Spinal cord (tissue), 10 donors: Measurements from ENCODE around the gene CHST9. TPM values are rescaled to one million over a fixed set of nuclear protein-coding genes. Genes with fewer than 3 reads are reported as not detected.
"Not testable (repeated sequence)": the region's sequence is repeated elsewhere in the genome, so short reads cannot be mapped to it uniquely, and the experiment has no call there.

Experiments used
- DNase-seq, 6 donors: peaks; one replicate each; pipeline versions ENCODE4 v3.0.0 to v3.0.0-alpha.2; 2013 to 2015; ENCODE audit warnings: low spot score in 6 of 6, low read depth in 4 of 6
- H3K27ac ChIP-seq: one replicate; pipeline ENCODE4 v1.5.1; 2013; ENCODE audit warnings: low read depth, low read length, control low read depth
- H3K27me3 ChIP-seq: one replicate; pipeline ENCODE4 v1.6.1; 2013; ENCODE audit warnings: low read length; ENCODE audit not compliant: control insufficient read depth, insufficient read depth
- H3K36me3 ChIP-seq: one replicate; pipeline ENCODE4 v1.6.1; 2013; ENCODE audit warnings: low read length; ENCODE audit not compliant: control insufficient read depth, insufficient read depth
- H3K4me1 ChIP-seq: one replicate; pipeline ENCODE4 v1.6.1; 2013; ENCODE audit warnings: low read length; ENCODE audit not compliant: control insufficient read depth, insufficient read depth
- H3K4me3 ChIP-seq: one replicate; pipeline ENCODE4 v1.5.1; 2013; ENCODE audit warnings: low read depth, low read length, control low read depth
- H3K9me3 ChIP-seq: one replicate; pipeline ENCODE4 v1.6.1; 2013; ENCODE audit warnings: low read length; ENCODE audit not compliant: control insufficient read depth, insufficient read depth
- WGBS: methylation state at CpG from one replicate; pipeline ENCODE4 v1.1.5; 2013; ENCODE audit warnings: missing lambda C conversion rate; ENCODE audit not compliant: insufficient coverage; 5-methylcytosine and 5-hydroxymethylcytosine counted together
- polyA plus RNA-seq, 2 donors: library from polyadenylated mRNA; unstranded; fragments of 120-200 nt; gene quantifications; one replicate each; pipeline ENCODE4 v1.2.1, GENCODE V29; 2013; ENCODE audit not compliant: insufficient read length in 2 of 2
- total RNA-seq, 2 donors: library from RNA; depleted of rRNA in 1 of 2; stranded (reverse); fragments of 120-200 nt in 1 of 2; fragments of >200 nt in 1 of 2; gene quantifications; one replicate each; pipeline versions ENCODE4 v1.2.3 to v1.2.4, GENCODE V29; 2013 to 2014
- donor health status: healthy.

CHST9 gene
- total and polyA plus RNA-seq, 4 donors, result 5.4 to 10.8 (median 7.2) TPM

- Histone ChIP-seq H3K4me1 (no peaks in the 10 kb centered on the region), H3K36me3 (no peaks in the 10 kb centered on the region), H3K9me3 (no peaks in the 10 kb centered on the region), H3K27ac (no peak overlapping the region), H3K27me3 (no peaks in the 10 kb centered on the region), H3K4me3 (no peak overlapping the region)
- no peak for DNase-seq
- 80% methylated on average over 1 of the region's 3 CpGs for WGBS
Observed at GRCh38 chr18:27114842-27115241, 70.3 kb downstream of the CHST9 start.

- H3K4me1 ChIP-seq, result no peaks in the 10 kb centered on the region
- no peak for DNase-seq
- H3K27me3 ChIP-seq, result no peaks in the 10 kb centered on the region
- H3K9me3 ChIP-seq, result no peaks in the 10 kb centered on the region
- no peak overlapping the region for H3K4me3 ChIP-seq
- H3K27ac ChIP-seq, result no peak overlapping the region
- no peaks in the 10 kb centered on the region for H3K36me3 ChIP-seq
Observed at GRCh38 chr18:27113358-27113757, 71.8 kb downstream of the CHST9 start.

GRCh38 chr18:27110319-27110718 lies 74.8 kb downstream of the CHST9 start:
- no CpG with 5 or more reads among the region's 1 CpG for WGBS
- no peaks in the 10 kb centered on the region for H3K27me3 ChIP-seq
- H3K9me3 ChIP-seq, result no peaks in the 10 kb centered on the region
- H3K4me1 ChIP-seq, result no peaks in the 10 kb centered on the region
- H3K4me3 ChIP-seq, result no peak overlapping the region
- H3K27ac ChIP-seq, result no peak overlapping the region
- H3K36me3 ChIP-seq, result no peaks in the 10 kb centered on the region
- peak in 1 of 6 donors; percentile 11 for DNase-seq

GRCh38 chr18:27109451-27109850 lies 75.7 kb downstream of the CHST9 start:
- H3K36me3 ChIP-seq, result no peaks in the 10 kb centered on the region
- no peak overlapping the region for H3K4me3 ChIP-seq
- DNase-seq, result peak in 2 of 6 donors; percentile 77 to 80
- 62% methylated on average over 8 of the region's 10 CpGs for WGBS
- H3K9me3 ChIP-seq, result no peaks in the 10 kb centered on the region
- H3K27ac ChIP-seq, result no peak overlapping the region
- no peaks in the 10 kb centered on the region for H3K4me1 ChIP-seq
- no peaks in the 10 kb centered on the region for H3K27me3 ChIP-seq

GRCh38 chr18:27108842-27109241 lies 76.3 kb downstream of the CHST9 start:
- H3K27ac ChIP-seq, result no peak overlapping the region
- H3K27me3 ChIP-seq, result no peaks in the 10 kb centered on the region
- no peaks in the 10 kb centered on the region for H3K9me3 ChIP-seq
- H3K4me3 ChIP-seq, result no peak overlapping the region
- no peak for DNase-seq
- H3K4me1 ChIP-seq, result no peaks in the 10 kb centered on the region
- no CpG with 5 or more reads among the region's 2 CpGs for WGBS
- no peaks in the 10 kb centered on the region for H3K36me3 ChIP-seq

- no peaks in the 10 kb centered on the region for H3K27me3 ChIP-seq
- no peaks in the 10 kb centered on the region for H3K4me1 ChIP-seq
- no peak overlapping the region for H3K4me3 ChIP-seq
- H3K9me3 ChIP-seq, result no peaks in the 10 kb centered on the region
- H3K36me3 ChIP-seq, result no peaks in the 10 kb centered on the region
- no CpG with 5 or more reads among the region's 3 CpGs for WGBS
- DNase-seq, result no peak
- H3K27ac ChIP-seq, result no peak overlapping the region
Observed at GRCh38 chr18:27104743-27105142, 80.4 kb downstream of the CHST9 start.

- no peaks in the 10 kb centered on the region for H3K27me3 ChIP-seq
- H3K36me3 ChIP-seq, result no peaks in the 10 kb centered on the region
- H3K9me3 ChIP-seq, result no peaks in the 10 kb centered on the region
- H3K27ac ChIP-seq, result no peak overlapping the region
- no peaks in the 10 kb centered on the region for H3K4me1 ChIP-seq
- no peak overlapping the region for H3K4me3 ChIP-seq
- WGBS, result 83% methylated on average over 1 of the region's 1 CpG
- DNase-seq, result no peak
Observed at GRCh38 chr18:27094621-27095020, 90.5 kb downstream of the CHST9 start.

- not testable (repeated sequence) for H3K9me3 ChIP-seq, H3K4me1 ChIP-seq, H3K27me3 ChIP-seq, DNase-seq, H3K4me3 ChIP-seq, H3K27ac ChIP-seq, H3K36me3 ChIP-seq
- WGBS, result over 99% methylated on average over 9 of the region's 9 CpGs
Observed at GRCh38 chr18:27093290-27093689, 91.8 kb downstream of the CHST9 start.

- no peaks in the 10 kb centered on the region for H3K36me3 ChIP-seq
- H3K9me3 ChIP-seq, result no peaks in the 10 kb centered on the region
- H3K4me1 ChIP-seq, result no peaks in the 10 kb centered on the region
- no peak for DNase-seq
- no CpG with 5 or more reads among the region's 1 CpG for WGBS
- H3K4me3 ChIP-seq, result no peak overlapping the region
- no peaks in the 10 kb centered on the region for H3K27me3 ChIP-seq
- no peak overlapping the region for H3K27ac ChIP-seq
Observed at GRCh38 chr18:27081701-27082100, 103.4 kb downstream of the CHST9 start.

- Histone ChIP-seq H3K4me1 (no peaks in the 10 kb centered on the region), H3K27me3 (no peaks in the 10 kb centered on the region)
- WGBS, result no CpG with 5 or more reads among the region's 3 CpGs
Observed at GRCh38 chr18:27075828-27076227, 109.3 kb downstream of the CHST9 start.

More at GRCh38 chr18:27075828-27076227, 109.3 kb downstream of the CHST9 start:
- DNase-seq, result no peak
- no peak overlapping the region for H3K27ac ChIP-seq
- no peaks in the 10 kb centered on the region for H3K36me3 ChIP-seq
- H3K9me3 ChIP-seq, result no peaks in the 10 kb centered on the region
- no peak overlapping the region for H3K4me3 ChIP-seq
